ENCODE data around the gene HARS2.

DNA sequence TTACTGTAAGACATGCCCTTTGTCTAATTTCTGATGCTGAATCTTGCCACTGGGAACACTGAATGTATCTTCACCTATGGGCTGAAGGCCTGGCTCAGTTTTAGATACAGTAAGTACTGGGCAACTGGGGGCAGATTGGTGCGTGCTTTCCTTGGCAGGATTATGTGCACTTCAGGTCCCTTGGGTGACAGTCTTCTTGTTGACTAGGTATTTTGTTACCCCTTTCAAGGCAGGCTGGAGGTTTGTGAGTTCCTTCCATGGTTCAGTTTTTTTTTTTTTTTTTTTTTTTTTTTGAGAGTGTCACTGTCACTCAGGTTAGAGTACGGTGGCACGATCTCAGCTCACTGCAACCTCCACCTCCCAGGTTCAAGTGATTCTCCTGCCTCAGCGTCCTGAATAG, 16.6 kb downstream of the HARS2 start:
- TF ChIP-seq, protein P1, sequence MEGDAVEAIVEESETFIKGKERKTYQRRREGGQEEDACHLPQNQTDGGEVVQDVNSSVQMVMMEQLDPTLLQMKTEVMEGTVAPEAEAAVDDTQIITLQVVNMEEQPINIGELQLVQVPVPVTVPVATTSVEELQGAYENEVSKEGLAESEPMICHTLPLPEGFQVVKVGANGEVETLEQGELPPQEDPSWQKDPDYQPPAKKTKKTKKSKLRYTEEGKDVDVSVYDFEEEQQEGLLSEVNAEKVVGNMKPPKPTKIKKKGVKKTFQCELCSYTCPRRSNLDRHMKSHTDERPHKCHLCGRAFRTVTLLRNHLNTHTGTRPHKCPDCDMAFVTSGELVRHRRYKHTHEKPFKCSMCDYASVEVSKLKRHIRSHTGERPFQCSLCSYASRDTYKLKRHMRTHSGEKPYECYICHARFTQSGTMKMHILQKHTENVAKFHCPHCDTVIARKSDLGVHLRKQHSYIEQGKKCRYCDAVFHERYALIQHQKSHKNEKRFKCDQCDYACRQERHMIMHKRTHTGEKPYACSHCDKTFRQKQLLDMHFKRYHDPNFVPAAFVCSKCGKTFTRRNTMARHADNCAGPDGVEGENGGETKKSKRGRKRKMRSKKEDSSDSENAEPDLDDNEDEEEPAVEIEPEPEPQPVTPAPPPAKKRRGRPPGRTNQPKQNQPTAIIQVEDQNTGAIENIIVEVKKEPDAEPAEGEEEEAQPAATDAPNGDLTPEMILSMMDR (IDR thresholded peaks at IDR 0.05): no peak
- no peak for TF ChIP-seq POLR2A (IDR thresholded peaks at IDR 0.05)
